ENCODE data around the gene ZNF70.

- TF ChIP-seq CTCF (IDR thresholded peaks at IDR 0.05): no peak; the same call in 1 of the 2 replicates
- no peak for TF ChIP-seq REST (IDR thresholded peaks at IDR 0.05; ENCODE audit: insufficient read depth in 1 of 2, low read depth in 2 of 2, low read length in 1 of 2)
- no peak for TF ChIP-seq POLR2AphosphoS5 (IDR thresholded peaks at IDR 0.05; ENCODE audit: low read depth, low read length)
- TF ChIP-seq TCF7L2 (IDR thresholded peaks at IDR 0.05; ENCODE audit: low read depth, low read length): no peak
Measured at GRCh38 chr22:23772649-23773473, 21.9 kb upstream of the ZNF70 start, which contains the start of gene MMP11.
